ENCODE results near the gene ABTB2. TPM values are rescaled to one million over a fixed set of nuclear protein-coding genes. Genes with fewer than 3 reads are reported as not detected.

Gene ABTB2
- total and polyA plus RNA-seq, 9 of the 15 experiments (the other 6 are each of a cell fraction or from before 2014, with no cell fraction given) = 0.03 to 0.18 (median 0.12) TPM; not detected in 2

DNA sequence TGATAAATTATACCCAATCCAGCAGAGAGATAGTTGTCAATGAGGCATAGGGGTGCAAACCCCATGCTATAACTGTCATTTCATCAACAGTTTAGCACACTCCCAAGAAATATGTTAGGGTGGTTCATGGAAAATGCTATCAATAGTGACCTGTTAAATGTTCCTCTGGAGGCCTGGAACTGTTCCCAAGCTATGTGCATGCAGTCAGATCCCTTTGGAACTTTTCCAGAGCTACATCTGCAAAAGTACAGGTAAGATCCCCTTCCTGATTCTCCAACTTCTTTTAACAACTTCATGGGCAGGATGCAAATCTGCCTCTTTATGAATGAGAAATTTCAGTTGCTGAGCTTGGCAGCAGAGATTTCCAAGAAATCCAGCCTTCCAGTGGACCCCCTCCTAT, 27.2 kb downstream of the ABTB2 start (continued):
- TF ChIP-seq ZNF23 (CRISPR knock-in tag; IDR thresholded peaks at IDR 0.05) (no peak), MYNN (IDR thresholded peaks at IDR 0.05) (no peak), MYNN (CRISPR knock-in tag; IDR thresholded peaks at IDR 0.05) (no peak), TRIM24 (IDR thresholded peaks at IDR 0.05) (no peak), TBP (optimal IDR thresholded peaks at IDR 0.05; ENCODE audit: low read depth, low read length) (no peak), CBX8 (IDR thresholded peaks at IDR 0.05; ENCODE audit: borderline replicate concordance, extremely low read depth, low read depth, low read length, poor library complexity, severe bottlenecking) (no peak)
- TF ChIP-seq, protein P1, sequence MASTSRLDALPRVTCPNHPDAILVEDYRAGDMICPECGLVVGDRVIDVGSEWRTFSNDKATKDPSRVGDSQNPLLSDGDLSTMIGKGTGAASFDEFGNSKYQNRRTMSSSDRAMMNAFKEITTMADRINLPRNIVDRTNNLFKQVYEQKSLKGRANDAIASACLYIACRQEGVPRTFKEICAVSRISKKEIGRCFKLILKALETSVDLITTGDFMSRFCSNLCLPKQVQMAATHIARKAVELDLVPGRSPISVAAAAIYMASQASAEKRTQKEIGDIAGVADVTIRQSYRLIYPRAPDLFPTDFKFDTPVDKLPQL (IDR thresholded peaks at IDR 0.05; ENCODE audit: extremely low read depth, insufficient read length) = no peak

- H2AFZ ChIP-seq (ENCODE audit: low read depth, low read length) = no peak overlapping the region
- ChIA-PET CTCF (ENCODE audit: low intra/inter-chr PET ratio) (no interaction called here), POLR2A (no interaction called here)
- H3K4me3 ChIP-seq = no peak overlapping the region
- no peak overlapping the region for H3K4me2 ChIP-seq (ENCODE audit: insufficient read depth, low read length)
- FAIRE-seq (no peak), DNase-seq (ENCODE audit: extremely low read depth in 1 of 4, low spot score in 3 of 4) (no peak), ATAC-seq (no peak)
- peaks cover 6 to 21% of the 10 kb centered on the region in 2 experiments; a peak in 3 of 5 replicates for H3K27me3 ChIP-seq (ENCODE audit: control insufficient read depth in 2 of 2, insufficient read depth in 2 of 2, low read length in 2 of 2)
- H3K36me3 ChIP-seq (ENCODE audit: control insufficient read depth, insufficient read depth, low read length) = no peaks in the 10 kb centered on the region
- BruUV-seq (replicated peaks) = no TSS peak
- H3K9me3 ChIP-seq (replicated peaks; ENCODE audit: control insufficient read depth, insufficient read depth, low read depth, low read length) = no peaks in the 10 kb centered on the region
- no peak overlapping the region for H3K9ac ChIP-seq (ENCODE audit: insufficient read depth in 1 of 2, low read depth in 2 of 2, low read length in 2 of 2)
- H3K4me1 ChIP-seq (replicated peaks in 1 of 2; ENCODE audit: control insufficient read depth in 2 of 2, insufficient read depth in 2 of 2, low read length in 2 of 2) = no peaks in the 10 kb centered on the region
- in situ Hi-C loops (cut with MboI) = loop anchor here (25.0 kb wide), 1 partner anchor 493 kb away; no protein-coding TSS in a partner anchor
- H4K20me1 ChIP-seq (replicated peaks; ENCODE audit: control insufficient read depth, insufficient read depth, low read length) = no peaks in the 10 kb centered on the region
- 0% methylated on average over 2 of the region's 2 CpGs for WGBS (ENCODE audit: insufficient coverage, low coverage, missing lambda C conversion rate)
- H3K9me1 ChIP-seq (ENCODE audit: control insufficient read depth, insufficient read depth, low read length) = no peaks in the 10 kb centered on the region
- no peak overlapping the region for H3K27ac ChIP-seq (ENCODE audit: extremely low read depth, low read depth, low read length)
- H3K79me2 ChIP-seq (ENCODE audit: control insufficient read depth, insufficient read depth, low read length) = no peaks in the 10 kb centered on the region
- intact Hi-C loops (cut with micrococcal nuclease) = no loop called here
- no peak for TF ChIP-seq ETV1 (tag; conservative IDR thresholded peaks at IDR 0.05; ENCODE audit: low read depth)
- TF ChIP-seq ZKSCAN3 (CRISPR knock-in tag; IDR thresholded peaks at IDR 0.05) = no peak
- no peak for TF ChIP-seq CHCHD3 (CRISPR knock-in tag; IDR thresholded peaks at IDR 0.05)
- no peak for TF ChIP-seq ILK (tag; IDR thresholded peaks at IDR 0.05; ENCODE audit: borderline replicate concordance, low read depth)
- TF ChIP-seq REST (IDR thresholded peaks at IDR 0.05; ENCODE audit: borderline replicate concordance) = no peak
- TF ChIP-seq REST (CRISPR knock-in tag; IDR thresholded peaks at IDR 0.05; ENCODE audit: low read depth) = no peak
These were observed 27.9 kb downstream of the ABTB2 start for GRCh38 chr11:34329876-34330275.

Data from K562 (cell line).